ENCODE data around the gene NOS1.

NOS1 gene

DNA sequence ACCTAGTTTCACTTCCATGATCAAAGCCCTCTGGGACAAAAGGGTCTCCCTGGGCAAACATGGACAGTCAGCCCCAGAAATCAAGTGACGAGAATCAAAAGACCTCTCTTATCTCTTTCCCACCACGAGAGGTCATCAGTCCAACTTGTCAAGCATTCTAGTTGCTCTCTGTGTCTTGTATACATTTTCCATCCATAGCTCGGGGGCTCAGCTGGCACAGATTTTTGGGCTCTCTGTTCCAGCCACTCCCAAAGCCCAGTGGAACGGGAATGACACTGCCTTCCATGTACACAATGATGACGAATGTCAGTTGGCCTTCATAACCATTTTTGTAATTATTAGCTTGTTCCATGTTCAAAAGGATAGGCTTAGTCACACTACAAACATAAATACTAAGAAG is 29.7 kb downstream of the NOS1 start:
- DNase-seq (ENCODE audit: low read depth in 3 of 3), result no peak

DNA sequence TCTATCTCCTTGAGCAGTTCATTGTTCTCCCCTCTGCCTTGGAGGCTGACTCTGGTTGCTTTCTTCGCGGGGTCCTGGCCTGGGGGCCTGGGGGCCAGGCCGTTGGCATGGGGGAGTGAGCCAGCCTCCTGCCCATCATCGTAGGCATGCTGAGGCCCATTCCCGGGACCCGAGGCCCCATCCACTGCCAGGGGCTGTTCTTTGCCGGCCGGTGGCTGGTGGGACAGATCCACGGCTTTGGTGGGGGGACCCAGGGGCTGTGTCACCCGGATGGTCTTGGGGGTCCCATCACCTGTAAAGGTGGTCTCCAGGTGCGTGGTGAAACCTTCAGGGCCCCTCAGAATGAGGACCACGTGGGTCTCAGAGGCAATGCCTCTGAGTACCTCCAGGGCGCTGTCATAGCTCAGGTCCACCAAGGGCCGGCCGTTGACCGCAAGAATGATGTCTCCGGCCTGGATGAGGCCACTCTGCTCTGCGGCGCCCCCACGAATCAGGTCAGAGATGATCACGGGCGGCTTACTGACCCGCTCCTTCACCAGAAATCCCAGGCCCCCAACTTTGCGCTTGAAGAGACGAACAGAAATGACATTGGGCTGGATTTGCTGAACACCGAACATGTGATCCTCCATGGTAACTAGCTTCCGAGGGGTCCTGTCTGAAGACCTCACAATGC is 30.8 kb downstream of the NOS1 start:
- DNase-seq (ENCODE audit: low read depth in 3 of 3), result no peak

- no peak for DNase-seq (ENCODE audit: low read depth in 3 of 3)
Measured at GRCh38 chr12:117329756-117330155, 31.7 kb downstream of the NOS1 start.

GRCh38 chr12:117328556-117329100 is 32.8 kb downstream of the NOS1 start:
- DNase-seq (ENCODE audit: low read depth in 3 of 3), result no peak

- no peak for DNase-seq (ENCODE audit: low read depth in 3 of 3)
Measured at GRCh38 chr12:117322428-117322827, 39.0 kb downstream of the NOS1 start.

DNA sequence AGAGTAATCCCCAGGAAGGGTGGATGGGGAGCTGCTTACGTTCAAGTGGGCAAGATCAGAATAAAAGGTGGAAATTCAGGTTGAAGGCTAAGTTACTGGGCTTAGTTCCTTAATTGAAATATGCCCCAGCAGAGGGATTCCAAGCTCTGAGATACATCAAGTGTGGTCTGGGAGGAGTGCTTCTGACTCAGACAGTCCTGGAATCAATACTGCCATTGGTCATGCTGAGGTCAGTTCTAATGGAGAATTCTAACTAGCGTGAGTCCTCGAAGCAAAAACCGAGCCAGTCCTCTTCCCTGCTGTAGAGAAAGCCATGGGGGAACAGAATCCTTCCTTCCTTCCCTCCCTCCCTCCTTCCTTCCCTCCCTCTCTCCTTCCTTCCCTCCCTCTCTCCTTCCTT is 39.9 kb downstream of the NOS1 start:
- no peak for DNase-seq (ENCODE audit: low read depth in 3 of 3)

GRCh38 chr12:117318591-117318990 is 42.8 kb downstream of the NOS1 start:
- DNase-seq (ENCODE audit: low read depth in 3 of 3), result no peak

GRCh38 chr12:117316336-117316735 is 45.1 kb downstream of the NOS1 start:
- DNase-seq (ENCODE audit: low read depth in 3 of 3), result no peak

- no peak for DNase-seq (ENCODE audit: low read depth in 3 of 3)
Measured at GRCh38 chr12:117313926-117314325, 47.5 kb downstream of the NOS1 start.

GRCh38 chr12:117312770-117313169 is 48.7 kb downstream of the NOS1 start:
- DNase-seq (ENCODE audit: low read depth in 3 of 3), result no peak

DNA sequence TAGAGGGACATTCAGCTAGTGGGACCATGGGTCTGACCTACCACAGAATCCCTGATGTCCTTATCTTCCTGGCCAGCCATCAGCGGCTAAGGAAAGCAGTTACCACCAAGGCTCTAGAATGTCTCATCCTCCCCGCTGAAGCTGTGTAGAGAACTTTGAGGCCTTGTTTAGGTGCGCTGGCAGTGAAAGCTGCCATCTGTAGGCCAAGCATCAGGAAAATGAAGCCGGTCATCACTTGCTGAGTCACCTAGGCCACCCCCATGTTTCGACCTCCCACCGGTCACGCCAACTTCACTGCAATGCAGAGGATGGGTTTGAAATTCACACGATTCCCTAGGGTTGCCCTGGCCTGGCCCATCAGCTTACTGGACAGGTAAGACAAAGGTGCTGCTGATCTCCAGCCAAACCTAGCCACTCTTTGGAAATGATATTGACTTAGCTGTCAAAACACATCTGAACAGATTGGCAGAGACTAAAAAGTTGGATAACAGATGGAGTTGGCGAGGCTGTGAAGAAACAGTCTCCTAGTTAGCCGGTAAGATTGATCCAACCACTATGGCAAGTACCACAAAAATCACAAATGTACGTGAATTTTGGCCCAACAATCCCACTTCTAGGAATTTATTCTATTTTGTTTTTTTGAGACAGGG is 52.0 kb downstream of the NOS1 start:
- DNase-seq (ENCODE audit: low read depth in 3 of 3), result no peak

- DNase-seq (ENCODE audit: low read depth in 3 of 3), result no peak
Measured at GRCh38 chr12:117300174-117300573, 61.3 kb downstream of the NOS1 start.

DNA sequence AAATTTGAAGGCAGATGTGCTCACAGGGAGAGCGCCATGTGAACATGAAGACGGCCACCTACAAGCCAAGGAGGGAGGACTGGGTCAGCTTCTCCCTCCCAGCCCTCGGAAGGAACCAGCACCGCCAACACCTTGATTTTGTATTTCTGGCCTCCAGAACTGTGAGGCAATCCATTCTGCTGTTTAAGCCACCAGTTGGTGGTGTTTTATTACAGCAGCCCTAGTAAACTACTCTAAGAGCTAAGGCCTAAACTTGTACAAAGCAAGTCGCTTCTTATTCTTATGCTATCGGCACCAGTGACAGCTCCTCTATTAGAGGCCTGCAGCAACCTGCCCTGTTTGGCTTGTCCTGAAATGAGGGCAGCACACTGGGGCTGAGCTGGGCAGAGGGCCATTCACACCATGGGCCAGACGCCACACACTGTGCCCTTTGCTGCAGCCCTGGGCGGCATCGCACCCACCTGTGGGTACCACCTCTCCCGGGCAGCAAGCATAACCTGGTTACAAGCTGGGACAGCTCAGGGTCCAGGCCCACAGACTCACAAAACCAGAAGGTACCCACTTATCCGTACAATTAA is 62.7 kb downstream of the NOS1 start:
- no peak for DNase-seq (ENCODE audit: low read depth in 3 of 3)

DNA sequence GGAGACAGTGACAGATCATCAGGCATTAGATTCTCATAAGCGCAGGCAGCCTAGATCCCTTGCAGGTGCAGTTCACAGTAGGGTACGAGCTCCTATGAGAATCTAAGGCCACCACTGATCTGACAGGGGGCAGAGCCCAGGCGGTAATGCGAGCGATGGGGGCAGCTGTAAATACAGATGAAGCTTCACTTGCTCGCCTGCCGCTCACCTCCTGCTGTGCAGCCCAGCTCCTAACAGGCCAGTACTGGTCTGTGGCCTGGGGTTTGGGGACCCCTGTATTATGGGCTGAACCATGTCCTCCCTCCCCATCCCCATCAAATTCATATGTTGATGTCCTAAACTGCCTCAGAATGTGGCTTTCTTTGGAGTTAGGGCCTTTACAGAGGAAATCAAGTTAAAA is 63.2 kb downstream of the NOS1 start:
- no peak for DNase-seq (ENCODE audit: low read depth in 3 of 3)

DNA sequence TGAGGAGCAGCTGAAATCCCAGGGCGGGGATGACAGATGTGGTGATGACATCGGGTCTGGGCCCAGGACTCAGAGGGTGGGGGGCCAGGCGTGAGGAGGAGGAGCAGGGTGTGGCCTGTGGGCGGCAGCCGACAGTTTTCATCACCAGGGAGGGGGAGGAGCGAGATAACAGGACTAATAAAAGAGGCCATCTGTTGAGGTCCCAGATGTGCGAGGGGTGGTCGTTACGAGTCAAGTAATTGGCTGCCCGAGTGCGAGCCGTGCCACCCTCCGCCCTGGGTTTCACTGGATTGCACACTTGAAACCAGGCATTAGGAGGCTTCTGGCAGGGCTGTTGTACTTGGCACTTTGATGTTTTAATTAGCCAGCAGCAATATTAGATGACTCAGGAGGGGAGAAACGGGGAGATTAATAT is 67.2 kb downstream of the NOS1 start:
- DNase-seq (ENCODE audit: low read depth in 3 of 3), result no peak

GRCh38 chr12:117293510-117293909 is 67.9 kb downstream of the NOS1 start:
- DNase-seq (ENCODE audit: low read depth in 3 of 3), result no peak

DNA sequence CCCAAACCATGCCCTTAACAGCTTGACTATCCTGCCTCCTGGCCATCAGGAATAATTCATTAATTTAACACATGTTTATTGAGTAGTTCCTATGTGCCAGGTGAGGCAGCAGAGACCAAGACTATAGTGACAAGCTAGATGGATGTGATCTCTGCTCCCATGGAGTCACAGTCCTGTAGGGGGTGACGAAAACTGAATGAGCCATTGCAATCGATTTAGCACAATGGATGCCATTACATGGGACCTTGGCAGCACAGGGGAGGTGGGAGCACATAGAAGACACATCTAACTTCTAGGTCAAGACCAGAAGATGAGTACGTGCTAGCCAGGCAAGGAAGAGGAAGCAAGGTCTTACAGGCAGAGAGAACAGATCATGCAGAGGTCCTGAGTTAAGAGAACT is 68.7 kb downstream of the NOS1 start:
- DNase-seq (ENCODE audit: low read depth in 3 of 3), result no peak

- no peak for DNase-seq (ENCODE audit: low read depth in 3 of 3)
Measured at GRCh38 chr12:117284140-117284539, 77.3 kb downstream of the NOS1 start.

GRCh38 chr12:117282490-117282889 is 78.9 kb downstream of the NOS1 start:
- DNase-seq (ENCODE audit: low read depth in 3 of 3), result no peak

- no peak for DNase-seq (ENCODE audit: low read depth in 3 of 3)
Measured at GRCh38 chr12:117280019-117280680, 81.3 kb downstream of the NOS1 start.

GRCh38 chr12:117279606-117280005 is 81.8 kb downstream of the NOS1 start:
- DNase-seq (ENCODE audit: low read depth in 3 of 3), result no peak

DNA sequence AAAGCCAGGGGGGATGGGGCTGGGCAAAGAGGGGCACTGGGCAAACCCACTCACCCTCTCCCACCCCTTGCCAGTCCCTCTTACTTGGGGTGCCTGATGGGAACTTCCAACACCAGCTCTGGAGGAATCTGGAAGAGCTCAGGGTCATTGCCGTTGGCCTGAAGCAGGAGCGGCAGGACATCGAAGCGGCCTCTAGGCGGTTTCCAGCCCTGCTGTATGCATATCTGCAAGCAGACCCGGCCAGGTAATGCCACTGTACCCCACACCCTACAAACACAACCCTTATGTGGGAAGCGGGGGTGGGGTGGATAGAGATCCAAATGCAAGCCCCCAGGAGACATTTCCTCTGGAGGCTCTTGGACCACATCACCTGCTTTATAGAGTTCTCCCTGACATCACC is 83.6 kb downstream of the NOS1 start:
- no peak for DNase-seq (ENCODE audit: low read depth in 3 of 3)

DNA sequence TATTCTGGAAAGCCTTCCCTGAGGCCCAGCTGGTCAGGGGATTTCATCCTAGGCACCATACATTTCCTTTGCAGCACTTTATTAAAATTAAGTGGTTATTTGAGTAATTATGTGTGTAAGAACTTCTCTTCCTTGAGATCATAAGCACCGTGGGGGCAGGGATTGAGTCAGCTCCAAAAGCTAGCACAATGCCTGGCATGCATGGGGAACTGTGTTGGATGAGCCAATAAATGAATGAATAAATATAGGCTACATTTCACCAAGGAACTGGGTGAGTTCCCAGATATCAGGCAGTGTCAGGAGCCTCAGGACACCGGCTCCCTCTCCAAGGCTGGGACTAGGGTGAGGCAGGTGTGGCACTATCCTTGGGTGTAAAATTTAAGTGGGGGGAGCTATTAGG is 88.3 kb downstream of the NOS1 start:
- no peak for DNase-seq (ENCODE audit: low read depth in 3 of 3)

Measured in stimulated activated CD4-positive, alpha-beta T cell treated with anti-CD3 and anti-CD28 coated beads, TNF-alpha, amount 100 ng/mL, for 48 hours (primary cell).